Measurements from ENCODE around the gene HLA-DPB1.

GRCh38 chr6:33070909-33071308, 4.9 kb upstream of the HLA-DPB1 start:
- TF ChIP-seq EZH2 (IDR thresholded peaks at IDR 0.05; ENCODE audit: low read length, missing control alignments) = no peak
- TF ChIP-seq, protein P1, sequence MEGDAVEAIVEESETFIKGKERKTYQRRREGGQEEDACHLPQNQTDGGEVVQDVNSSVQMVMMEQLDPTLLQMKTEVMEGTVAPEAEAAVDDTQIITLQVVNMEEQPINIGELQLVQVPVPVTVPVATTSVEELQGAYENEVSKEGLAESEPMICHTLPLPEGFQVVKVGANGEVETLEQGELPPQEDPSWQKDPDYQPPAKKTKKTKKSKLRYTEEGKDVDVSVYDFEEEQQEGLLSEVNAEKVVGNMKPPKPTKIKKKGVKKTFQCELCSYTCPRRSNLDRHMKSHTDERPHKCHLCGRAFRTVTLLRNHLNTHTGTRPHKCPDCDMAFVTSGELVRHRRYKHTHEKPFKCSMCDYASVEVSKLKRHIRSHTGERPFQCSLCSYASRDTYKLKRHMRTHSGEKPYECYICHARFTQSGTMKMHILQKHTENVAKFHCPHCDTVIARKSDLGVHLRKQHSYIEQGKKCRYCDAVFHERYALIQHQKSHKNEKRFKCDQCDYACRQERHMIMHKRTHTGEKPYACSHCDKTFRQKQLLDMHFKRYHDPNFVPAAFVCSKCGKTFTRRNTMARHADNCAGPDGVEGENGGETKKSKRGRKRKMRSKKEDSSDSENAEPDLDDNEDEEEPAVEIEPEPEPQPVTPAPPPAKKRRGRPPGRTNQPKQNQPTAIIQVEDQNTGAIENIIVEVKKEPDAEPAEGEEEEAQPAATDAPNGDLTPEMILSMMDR (conservative IDR thresholded peaks at IDR 0.05 in 1 of 2, IDR thresholded peaks at IDR 0.05 in 1 of 2; ENCODE audit: low read depth in 1 of 2, low read length in 2 of 2) = no peak
